OCI-M1 (cell line): ENCODE results near the gene HAT1.

ENCODE experiments used
- DNase-seq: peaks from one replicate; lab custom pipeline; 2025; lab: John Stamatoyannopoulos, UW

HAT1 gene

DNA sequence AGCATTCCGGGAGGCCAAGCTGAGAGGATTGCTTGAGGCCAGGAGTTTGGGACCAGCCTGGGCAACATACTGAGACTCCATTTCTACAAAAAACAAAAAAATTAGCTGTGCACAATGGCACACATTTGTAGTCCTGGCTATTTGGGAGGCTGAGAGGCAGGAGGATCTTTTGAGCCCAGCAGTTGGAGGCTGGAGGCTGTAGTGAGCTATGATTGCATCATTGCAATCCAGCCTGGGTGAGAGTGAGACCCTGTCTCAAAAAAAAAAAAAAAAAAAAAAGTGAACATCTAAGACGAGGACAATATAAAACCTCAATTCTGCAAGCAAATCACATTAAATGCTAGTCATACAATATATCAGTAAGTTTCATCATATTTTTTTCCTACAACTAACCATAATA lies 2.8 kb upstream of the HAT1 start:
- DNase-seq, result no peak

DNA sequence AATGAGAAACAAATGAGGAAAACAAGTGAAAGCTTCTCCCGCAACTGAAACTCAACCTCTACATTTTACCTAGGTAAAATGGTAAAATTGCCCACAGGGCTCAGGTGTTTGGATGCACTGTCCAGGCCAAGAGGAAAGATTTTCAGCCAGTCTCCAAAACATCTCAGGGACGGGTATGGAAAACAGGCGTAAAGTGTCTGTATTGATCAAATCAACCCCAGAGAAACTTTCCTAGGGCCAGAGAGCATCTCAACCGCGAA lies 361 bp upstream of the HAT1 start:
- no peak for DNase-seq

DNA sequence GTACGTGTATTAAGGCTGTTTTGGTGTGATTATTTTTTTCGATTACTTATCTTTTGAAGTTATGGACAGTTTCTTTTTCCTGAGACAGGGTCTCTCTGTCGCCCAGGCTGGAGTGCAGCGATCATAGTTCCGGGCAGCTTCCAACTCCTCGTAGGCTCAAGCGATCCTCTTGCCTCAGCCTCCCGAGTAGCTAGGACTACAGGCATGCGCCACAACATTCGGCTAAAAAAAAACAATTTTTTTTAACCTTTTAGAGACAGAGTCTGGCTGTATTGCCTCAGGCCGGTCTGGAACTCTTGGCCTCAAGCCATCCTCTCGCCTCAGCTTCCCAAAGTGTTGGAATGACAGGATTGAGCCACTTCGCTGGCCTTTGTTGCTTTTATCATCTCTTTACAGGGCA lies 945 bp downstream of the HAT1 start:
- DNase-seq, result peak; percentile 74

DNA sequence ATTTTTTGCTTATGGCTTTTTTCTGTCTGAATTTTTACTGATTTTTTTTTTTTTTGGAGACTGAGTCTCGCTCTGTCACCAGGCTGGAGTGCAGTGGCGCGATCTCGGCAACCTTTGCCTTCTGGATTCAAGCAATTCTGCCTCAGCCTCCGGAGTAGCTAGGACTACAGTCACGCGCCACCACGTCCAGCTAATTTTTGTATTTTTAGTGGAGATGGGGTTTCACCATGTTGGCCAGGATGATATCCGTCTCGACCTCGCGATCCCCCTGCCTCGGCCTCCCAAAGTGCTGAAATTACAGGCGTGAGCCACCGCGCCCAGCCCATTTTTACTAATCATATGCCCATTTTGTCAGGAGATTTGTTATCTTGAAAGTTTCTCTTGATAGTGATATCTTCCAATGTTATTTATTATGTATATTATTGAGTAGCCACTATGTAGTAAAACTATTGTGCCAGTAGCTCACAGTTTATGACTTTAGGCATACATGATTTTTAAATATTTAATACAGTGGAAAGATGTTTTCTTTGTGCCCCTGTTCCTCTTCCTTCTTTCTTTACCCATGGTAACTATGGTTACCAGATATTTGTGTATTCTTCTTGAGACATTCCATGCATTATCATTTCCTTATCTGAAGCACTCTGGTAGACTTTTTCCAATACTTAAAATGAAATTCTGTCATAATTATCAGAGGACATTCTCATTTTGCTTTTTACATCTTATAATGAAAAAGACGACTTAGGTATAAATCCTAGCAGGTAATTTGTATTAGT lies 2.1 kb downstream of the HAT1 start:
- no peak for DNase-seq

DNA sequence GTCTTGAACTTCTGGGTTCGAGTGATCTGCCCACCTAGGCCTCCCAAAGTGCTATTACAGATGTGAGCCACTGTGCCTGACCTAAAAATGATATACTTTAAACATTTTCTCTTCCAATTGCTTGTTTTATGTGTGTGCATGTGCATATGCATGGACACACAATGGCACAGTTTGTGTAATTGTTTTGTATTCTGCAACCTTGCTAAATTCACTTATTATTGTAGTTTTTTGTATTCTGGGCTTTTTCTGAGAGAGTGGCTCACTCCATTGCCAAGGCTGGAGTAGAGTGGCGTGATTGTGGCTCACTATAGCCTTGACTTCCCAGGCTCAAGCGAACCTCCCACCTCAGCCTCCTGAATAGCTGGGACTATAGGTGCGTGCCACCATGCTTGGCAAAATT lies 8.1 kb downstream of the HAT1 start:
- no peak for DNase-seq

DNA sequence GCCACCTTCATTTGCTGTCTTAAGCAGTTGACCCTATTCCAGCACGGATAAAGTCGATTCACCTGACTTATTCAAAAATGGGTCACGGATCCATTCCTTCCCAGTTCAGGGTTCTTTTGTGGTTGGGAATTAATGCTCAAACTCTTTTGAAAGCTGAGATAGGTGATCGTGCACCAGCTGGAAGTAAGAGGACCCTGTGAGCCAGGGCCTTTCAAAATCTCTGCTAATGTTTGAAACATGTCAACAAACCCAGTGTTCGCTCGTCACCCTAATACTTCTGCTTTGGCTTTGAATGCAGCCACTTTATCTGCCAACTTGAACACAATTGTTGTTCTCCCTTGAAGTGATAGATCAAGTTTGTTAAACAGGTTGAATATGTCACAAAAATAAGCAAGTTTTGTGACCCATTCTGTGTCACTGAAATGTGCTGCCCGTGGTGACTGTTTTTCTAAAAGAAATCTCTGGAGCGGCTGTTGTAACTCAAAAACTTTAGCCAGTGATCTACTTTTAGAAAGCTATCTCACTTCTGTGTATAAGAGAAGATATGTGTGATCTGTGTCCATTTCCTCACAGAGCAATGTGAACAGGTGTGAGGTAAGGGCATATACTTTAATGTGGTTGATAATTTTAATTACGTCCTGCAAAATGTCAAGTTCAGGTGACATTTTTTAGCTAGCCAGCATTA lies 16.9 kb downstream of the HAT1 start:
- no peak for DNase-seq

DNA sequence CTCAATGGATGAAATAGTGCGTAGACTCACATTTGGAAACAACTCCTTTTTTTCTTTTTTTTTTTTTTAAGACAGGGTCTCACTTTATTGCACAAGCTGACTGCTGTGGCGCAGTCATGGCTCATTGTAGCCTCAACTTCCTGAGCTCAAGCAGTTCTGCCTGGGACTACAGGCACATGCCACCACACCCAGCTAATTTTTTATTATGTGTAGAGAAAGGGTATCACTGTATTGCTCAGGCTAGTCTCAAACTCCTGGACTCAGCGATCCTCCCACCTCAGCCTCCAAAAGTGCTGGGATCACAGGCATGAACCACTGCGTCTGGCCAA lies 17.4 kb downstream of the HAT1 start:
- no peak for DNase-seq

DNA sequence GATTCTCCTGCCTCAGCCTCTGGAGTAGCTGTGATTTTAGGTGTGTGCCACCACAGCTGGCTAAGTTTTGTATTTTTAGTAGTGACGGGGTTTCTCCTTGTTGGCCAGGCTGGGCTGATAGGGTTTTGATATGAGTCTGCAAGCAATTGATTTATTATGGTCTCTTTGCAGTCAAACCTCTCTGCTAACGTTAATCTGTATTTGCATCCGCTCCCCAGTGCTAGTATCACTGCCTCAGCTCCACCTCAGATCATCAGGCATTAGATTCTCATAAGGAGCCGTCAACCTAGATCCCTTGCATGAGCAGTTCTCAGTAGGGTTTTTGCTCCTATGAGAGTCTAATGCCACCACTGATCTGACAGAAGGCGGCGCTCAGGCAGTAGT lies 19.0 kb downstream of the HAT1 start:
- DNase-seq, result no peak

DNA sequence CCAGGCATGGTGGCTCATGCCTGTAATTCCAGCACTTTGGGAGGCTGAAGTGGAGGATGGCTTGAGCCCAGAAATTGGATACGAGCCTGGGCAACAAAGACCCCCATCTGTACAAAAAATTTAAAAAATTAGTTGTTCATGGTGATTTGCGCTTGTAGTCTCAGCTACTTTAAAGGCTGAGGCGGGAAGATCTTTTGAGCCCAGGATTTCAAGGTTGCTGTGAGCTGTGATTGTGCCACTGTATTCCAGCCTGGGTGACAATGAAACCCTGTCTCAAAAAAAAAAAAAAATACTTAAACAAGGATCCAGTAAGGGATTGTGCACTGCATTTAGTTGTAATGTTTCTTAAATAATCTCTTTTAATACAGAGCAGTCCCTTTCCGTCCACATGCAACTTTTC lies 21.6 kb downstream of the HAT1 start:
- no peak for DNase-seq

DNA sequence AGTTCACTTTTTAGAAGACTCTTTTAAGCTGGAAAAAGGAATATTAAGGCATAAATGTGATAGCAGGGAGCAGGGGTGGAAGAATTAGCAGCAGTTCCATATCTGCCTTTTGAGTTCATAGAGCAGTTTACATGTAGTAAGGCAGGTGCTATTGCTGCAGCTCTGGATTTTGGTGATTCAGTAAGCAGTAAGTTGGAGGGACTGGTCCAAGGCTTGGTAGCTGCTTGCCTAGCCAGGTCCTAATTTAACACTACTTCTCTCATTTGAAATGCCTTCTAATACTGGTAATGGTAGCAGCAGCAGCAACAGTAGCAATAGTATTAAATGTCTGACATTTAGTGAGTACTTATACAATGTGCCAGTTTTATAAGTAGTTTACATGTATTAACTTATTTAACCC lies 30.0 kb downstream of the HAT1 start:
- no peak for DNase-seq

DNA sequence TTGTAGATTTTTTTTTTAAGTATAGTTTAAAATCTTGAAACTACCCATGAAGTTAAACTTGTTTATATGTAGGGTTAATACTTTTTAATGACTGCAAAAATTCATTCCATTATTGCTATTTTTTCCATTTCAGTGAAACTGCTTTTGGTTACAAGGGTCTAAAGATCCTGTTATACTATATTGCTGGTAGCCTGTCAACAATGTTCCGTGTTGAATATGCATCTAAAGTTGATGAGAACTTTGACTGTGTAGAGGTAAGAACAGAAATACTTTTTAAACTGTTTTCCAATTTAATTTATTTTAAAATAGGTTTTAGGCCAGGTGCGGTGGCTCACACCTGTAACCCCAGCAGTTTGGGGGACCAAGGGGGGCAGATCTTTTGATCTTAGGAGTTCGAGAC lies 30.5 kb downstream of the HAT1 start:
- DNase-seq, result no peak

DNA sequence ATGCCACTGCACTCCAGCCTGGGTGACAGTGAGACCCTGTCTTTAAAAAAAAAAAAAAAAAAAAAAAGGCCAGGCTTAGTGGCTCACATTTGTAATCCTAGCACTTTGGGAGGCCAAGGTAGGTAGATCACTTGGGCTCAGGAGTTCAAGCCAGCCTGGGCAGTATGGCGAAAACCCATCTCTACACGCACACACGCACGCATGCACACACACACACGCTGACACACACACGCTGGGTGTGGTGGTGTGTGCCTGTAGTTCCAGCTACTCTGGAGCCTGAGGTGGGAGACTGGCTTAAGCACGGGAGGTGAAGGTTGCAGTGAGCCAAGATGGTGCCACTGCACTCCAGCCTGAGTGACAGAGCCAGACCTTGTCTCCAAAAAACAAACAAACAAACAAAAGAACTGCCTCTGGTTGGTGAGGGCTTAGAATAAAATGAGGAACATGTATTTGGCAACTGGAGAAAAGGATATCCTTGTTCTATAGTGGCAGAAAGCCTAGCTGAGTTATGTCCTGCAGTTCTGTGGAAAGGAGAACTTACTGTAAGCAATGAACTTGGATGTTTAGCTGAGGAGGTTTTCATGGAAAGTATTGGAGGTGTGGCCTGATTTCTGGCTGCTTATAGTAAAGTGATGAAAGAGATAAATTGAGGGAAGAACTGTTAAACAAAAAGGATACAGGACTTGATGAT lies 34.0 kb downstream of the HAT1 start:
- DNase-seq, result peak; percentile 10

DNA sequence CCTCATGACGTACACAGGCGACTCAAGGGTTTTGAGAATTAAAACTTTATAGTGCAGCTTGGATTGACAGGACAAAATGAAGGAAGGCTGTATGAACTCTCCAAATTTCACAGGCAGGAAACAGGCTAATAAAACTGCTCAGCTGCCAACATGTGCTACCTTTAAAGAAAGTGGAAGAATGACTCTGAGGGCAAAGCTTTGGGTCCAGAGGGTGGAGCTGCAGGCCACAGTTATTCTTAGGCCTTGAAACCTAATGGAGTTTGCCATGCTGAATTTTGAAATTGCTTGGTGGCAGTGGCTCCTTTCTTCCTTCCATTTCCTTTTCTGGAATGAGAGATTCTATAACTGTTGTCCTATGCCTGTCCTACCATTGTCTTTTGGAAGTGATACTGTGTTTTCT lies 34.8 kb downstream of the HAT1 start:
- DNase-seq, result peak; percentile 40

DNA sequence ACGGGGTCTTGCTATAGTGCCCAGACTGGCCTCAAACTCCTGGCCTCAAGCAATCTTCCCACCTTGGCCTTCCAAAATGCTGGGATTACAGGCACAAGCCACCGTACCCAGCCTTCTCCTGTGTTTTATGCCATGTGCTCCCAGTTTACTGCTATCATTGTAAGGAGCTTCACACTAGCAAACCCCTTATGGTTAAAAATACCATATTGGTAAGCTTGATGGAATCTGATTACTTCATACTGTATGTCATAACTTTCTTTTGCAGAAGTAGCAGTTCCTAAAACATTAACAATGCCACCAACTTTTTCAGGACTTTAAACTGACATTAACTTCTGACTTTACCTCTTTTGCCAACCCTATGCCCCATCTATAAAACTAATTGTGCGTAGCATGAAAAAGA lies 36.2 kb downstream of the HAT1 start:
- peak; percentile 24 for DNase-seq

DNA sequence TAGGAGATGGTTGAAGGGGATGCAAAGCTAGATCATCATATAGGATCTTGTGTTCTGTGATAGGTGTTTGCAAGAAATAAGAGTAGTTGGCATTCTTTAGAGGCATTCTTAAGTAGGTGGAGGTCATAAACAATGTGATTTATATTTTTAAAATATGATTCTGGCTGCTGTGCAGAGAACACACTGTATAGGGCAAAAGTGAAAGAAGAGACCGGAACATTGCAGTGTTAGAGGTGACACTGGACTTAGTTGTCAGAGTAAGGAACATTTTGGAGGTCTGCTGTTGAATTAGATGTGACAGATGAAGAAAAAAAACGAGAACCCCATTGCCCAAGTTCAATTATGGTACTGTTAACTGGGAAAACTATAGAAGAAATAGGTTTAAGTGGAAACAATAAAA lies 37.7 kb downstream of the HAT1 start:
- no peak for DNase-seq

DNA sequence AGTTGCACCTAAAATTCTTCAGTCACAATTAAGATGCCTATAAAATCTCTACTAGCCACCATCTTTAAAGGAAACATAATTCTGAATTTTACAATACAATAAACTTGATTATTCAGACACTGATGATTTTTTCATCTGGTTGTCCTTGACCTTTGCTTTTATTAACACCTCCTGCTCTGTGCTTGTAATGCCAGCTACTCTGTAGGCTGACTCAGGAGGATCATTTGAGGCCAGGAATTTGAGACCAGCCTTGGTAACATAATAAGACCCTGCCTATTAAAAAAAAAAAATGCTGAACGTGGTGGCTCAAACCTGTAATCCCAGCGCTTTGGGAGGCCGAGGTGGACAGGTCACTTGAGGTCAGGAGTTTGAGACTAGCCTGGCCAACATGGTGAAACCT lies 38.3 kb downstream of the HAT1 start:
- no peak for DNase-seq

DNA sequence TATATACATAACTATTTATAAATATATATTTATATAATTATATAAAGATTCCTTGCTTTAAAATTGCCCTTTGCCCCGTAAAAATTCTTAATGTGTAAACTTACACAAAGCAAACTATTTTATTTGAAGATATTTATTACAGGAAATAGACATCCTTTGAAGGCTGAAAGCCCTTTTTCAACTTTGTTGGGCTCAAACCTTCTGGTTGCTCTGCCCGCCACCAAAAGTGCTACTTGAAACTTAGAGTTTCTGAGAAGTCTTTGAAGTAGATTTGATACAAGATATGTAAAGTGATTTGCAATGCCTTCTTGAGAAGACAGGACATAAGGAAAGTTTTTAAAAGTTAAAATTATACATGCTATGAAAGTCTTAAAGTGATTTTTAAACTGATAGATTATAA lies 40.9 kb downstream of the HAT1 start:
- DNase-seq, result no peak

DNA sequence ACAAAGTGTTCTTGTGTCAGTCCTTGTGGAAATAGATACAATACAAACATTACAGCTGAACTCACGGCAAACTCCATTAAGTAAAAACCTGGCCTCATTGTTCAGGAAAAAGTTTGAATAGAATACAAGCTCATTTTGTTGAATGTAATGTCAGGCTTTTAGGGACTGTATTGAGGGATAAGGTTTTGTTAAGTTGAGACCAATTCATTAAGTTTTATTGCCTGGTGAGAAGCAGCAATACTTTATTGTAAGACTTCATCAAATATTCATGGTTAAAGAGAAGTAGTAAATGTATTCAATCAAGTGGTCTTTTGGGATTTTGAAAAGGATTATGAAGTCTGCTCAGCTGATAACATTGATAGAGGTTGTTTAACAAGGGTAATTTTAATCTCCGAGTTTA lies 42.0 kb downstream of the HAT1 start:
- no peak for DNase-seq

DNA sequence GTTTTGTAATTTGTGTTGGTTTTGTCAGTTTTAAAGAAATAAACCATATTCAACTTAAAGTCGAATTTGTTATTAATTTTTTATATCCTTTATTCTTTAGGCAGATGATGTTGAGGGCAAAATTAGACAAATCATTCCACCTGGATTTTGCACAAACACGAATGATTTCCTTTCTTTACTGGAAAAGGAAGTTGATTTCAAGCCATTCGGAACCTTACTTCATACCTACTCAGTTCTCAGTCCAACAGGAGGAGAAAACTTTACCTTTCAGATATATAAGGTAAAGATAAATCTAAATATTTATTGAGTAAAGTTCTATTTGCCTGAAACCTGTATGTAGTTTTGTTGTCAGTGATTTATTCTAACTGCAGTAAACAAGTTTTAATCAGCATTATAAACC lies 43.0 kb downstream of the HAT1 start:
- DNase-seq, result no peak

DNA sequence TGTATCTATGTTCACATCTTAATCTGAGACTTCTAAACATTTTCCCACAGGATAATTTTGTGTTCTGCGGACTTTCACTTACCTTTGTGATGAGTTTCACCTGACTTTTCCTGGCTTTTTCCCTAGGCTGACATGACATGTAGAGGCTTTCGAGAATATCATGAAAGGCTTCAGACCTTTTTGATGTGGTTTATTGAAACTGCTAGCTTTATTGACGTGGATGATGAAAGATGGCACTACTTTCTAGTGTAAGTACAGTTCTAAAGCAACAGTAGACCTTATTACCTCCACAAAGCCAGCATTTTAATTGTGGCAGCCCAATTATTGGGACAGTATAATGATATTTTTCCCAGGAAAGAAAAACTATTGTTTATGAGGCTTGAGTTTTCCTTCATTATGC lies 43.4 kb downstream of the HAT1 start:
- DNase-seq, result no peak

DNA sequence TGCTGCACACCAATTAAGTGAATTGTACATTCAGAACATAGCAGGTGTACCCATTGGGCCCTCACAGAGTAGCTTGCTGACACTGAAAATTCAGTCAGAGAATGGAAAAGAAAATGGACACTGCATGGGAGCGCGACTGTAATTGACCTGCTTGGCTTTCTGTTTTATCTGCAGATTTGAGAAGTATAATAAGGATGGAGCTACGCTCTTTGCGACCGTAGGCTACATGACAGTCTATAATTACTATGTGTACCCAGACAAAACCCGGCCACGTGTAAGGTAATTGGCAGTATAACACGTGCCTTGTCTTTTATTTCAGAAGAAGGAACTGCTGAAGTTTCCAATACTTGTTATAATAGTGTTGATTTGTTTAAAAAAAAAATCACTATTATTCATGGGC lies 44.0 kb downstream of the HAT1 start:
- DNase-seq, result no peak

DNA sequence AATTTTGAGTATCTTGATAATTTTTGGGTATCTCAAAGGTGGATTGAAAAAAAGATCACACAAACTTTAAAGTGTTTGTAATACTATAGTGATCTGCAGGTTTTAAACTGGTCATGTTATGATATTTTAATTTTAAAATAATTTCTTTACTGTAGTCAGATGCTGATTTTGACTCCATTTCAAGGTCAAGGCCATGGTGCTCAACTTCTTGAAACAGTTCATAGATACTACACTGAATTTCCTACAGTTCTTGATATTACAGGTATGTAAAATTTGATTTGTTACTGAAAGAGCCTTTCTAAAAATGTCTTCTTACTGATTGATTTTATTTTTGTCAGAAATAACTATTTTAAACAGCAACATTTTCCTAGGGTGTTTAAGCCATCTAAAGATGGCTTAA lies 44.4 kb downstream of the HAT1 start:
- no peak for DNase-seq

DNA sequence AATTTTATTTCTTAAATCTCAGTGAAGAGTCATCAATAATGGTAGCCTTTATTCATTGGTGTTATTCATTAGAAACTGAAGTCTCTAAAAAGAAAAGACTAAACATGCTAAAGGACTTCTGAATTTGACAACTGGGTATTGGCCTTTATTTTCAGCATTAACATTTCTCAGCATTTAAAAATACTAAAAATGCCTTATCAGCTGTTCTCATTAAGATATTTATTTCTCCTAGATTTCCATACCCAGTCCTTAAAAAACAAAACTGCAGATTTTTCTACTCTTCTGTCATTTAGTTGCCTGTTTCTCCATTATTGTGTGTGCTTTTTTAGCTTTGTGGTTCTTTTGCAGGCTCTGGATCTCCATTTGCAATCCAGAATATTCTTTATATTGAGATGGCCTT lies 46.2 kb downstream of the HAT1 start:
- no peak for DNase-seq
